Measurements from ENCODE around the gene CAMTA1.

- TF ChIP-seq POLR2A (IDR thresholded peaks at IDR 0.05): no peak
- TF ChIP-seq CTCF (IDR thresholded peaks at IDR 0.05): no peak
These were observed 443.2 kb downstream of the CAMTA1 start for GRCh38 chr1:7228252-7228961.

Measured in stomach (tissue), 4 donors.